T47D (cell line): Measurements from ENCODE around the gene HNRNPDL.

ENCODE experiments used
- DNase-seq, 2 experiments: peaks; one replicate each; pipeline versions ENCODE4 v3.0.0 to v3.0.0-alpha.2; 2011 to 2012; ENCODE audit warnings: low read depth in 1 of 2, low spot score in 1 of 2
- JUND ChIP-seq: IDR thresholded peaks from 2 replicates; pipeline ENCODE4 v1.6.1; 2012; ENCODE audit warnings: low read depth
- in situ Hi-C: cut with HindIII; loops from 2 replicates; pipeline ENCODE4 v1.10.0; 2016; ENCODE audit warnings: low sequenced_read_pairs, low pct_unique_long_range_greater_than_20kb

The HNRNPDL gene

DNA sequence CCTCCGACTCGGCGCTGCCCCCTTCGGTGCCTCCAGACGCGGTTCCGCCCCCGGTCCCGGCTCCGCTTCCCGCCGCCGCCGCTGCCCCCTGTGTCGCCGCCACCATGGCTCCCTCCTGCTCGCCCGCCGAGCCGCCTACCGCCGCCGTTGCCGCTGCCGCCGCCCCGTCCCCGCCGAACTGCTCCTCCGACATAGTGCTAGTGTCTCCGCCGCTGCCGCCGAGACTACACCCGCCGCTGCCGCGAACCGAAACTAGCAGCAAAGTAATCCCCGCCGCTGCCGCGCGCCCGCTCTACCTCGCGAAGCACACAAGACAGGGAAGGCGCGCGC, 56.8 kb downstream of the HNRNPDL start:
- TF ChIP-seq JUND: no peak
- in situ Hi-C loops: no loop called here
- peak in 1 of 2 experiments; percentile 1 for DNase-seq
